ENCODE measurements around the gene PCED1B. TPM values are rescaled to one million over a fixed set of nuclear protein-coding genes. Genes with fewer than 3 reads are reported as not detected.

The PCED1B gene
- total and polyA plus RNA-seq, 2 experiments from 2014 or later = 5.1 to 6.6 TPM

- H3K9me2 ChIP-seq (ENCODE audit: insufficient read depth) = no peaks in the 10 kb centered on the region
- H3K27ac ChIP-seq (ENCODE audit: low read depth) = peak overlapping the region; percentile 96; the same call in 1 of the 2 replicates
- DNase-seq (ENCODE audit: low spot score) (no peak), ATAC-seq (no peak)
- Mint-ChIP-seq H3K9me3 (no peaks in the 10 kb centered on the region), H3K27me3 (ENCODE audit: insufficient read depth, low read depth, poor library complexity) (peaks cover 8% of the 10 kb centered on the region), H3K27ac (peak overlapping the region; percentile 96), H3K36me3 (ENCODE audit: low read depth) (no peaks in the 10 kb centered on the region; the same call in 2 of the 3 replicates), H3K4me3 (peak overlapping the region; percentile 73), H3K4me1 (peaks cover 55% of the 10 kb centered on the region)
- H3K4me2 ChIP-seq = peak overlapping the region; percentile 59
- TF ChIP-seq CREB1 (CRISPR knock-in tag; IDR thresholded peaks at IDR 0.05; ENCODE audit: low read depth) = no peak
- TF ChIP-seq NANOG (IDR thresholded peaks at IDR 0.05; ENCODE audit: borderline replicate concordance) = no peak
- TF ChIP-seq ZNF462 (CRISPR knock-in tag; IDR thresholded peaks at IDR 0.05) = no peak
- no peak for TF ChIP-seq EZH2phosphoT487 (IDR thresholded peaks at IDR 0.05; ENCODE audit: unreplicated experiment)
- TF ChIP-seq ZNF331 (CRISPR knock-in tag; IDR thresholded peaks at IDR 0.05; ENCODE audit: low read depth) = no peak
- TF ChIP-seq CTCF (conservative IDR thresholded peaks at IDR 0.05; ENCODE audit: low read depth in 2 of 2) = no peak
- no peak for TF ChIP-seq POLR2AphosphoS5 (IDR thresholded peaks at IDR 0.05; ENCODE audit: low read depth)
- no peak for TF ChIP-seq REST (IDR thresholded peaks at IDR 0.05; ENCODE audit: unreplicated experiment)
- no peak for TF ChIP-seq JUNB (IDR thresholded peaks at IDR 0.05; ENCODE audit: unreplicated experiment)
- TF ChIP-seq EZH2 (IDR thresholded peaks at IDR 0.05; ENCODE audit: low read depth, unreplicated experiment) = no peak
- no peak for TF ChIP-seq ZNF114 (CRISPR knock-in tag; IDR thresholded peaks at IDR 0.05)
- TF ChIP-seq STAT1 (IDR thresholded peaks at IDR 0.05; ENCODE audit: unreplicated experiment) = no peak
- no peak for TF ChIP-seq ETS1 (IDR thresholded peaks at IDR 0.05)
- no peaks in the 10 kb centered on the region for H4K20me1 ChIP-seq (replicated peaks; ENCODE audit: insufficient read depth)
- H3F3A ChIP-seq (replicated peaks; ENCODE audit: low read depth) = peaks cover 5% of the 10 kb centered on the region; the same call in 1 of the 2 replicates
- H3K27me3 ChIP-seq (ENCODE audit: insufficient read depth) = no peaks in the 10 kb centered on the region
- H3K36me3 ChIP-seq (ENCODE audit: insufficient read depth) = no peaks in the 10 kb centered on the region
- H3K4me1 ChIP-seq (ENCODE audit: insufficient read depth) = peaks cover 51% of the 10 kb centered on the region
- H3K4me3 ChIP-seq = no peak overlapping the region
- H2AFZ ChIP-seq = no peak overlapping the region
- H3K79me2 ChIP-seq (replicated peaks; ENCODE audit: insufficient read depth) = no peaks in the 10 kb centered on the region
Observed at GRCh38 chr12:47225356-47225755, 145.9 kb downstream of the PCED1B start.

Measured in GM23338 (cell line).